NCI-H526 (cell line): ENCODE data around the gene SPNS3.

ENCODE experiments used
- DNase-seq, 2 experiments: peaks; one replicate each; lab custom pipeline; 2025; lab: John Stamatoyannopoulos, UW

SPNS3 gene

DNA sequence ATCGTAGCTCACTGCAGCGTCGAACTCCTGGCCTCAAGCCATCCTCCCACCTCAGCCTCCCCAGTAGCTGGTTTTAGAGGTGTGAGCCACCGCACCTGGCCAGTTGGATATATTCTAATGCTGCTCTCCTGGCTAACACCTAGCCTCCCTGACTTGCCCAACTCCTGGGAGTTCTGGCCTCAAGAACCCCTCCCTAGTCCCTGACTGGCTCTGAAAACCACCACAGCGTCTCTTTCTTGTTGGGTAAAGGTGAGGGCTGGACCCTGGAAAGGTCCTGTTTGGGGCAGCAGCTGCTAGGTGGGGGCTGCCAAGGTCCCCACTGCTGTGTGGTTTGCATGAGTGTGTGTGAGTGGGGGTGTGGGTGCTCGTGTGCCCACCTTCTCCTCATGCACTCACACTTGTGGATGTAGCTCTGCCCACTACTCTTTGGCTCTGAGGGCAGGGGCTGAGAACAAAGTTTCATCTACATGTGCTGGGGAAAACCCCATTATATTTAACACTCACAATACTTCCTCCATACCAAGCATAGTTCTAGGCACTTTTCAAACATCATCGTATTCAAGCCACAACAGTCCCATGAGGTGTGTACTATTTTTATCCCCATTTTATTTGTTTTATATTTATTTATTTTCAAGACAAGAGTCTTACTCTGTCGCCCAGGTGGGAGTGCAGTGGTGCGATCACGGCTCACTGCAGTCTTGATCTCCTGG is 7.1 kb upstream of the SPNS3 start:
- no peak for DNase-seq

- no peak for DNase-seq
Measured at GRCh38 chr17:4427505-4427904, 6.2 kb upstream of the SPNS3 start.

- DNase-seq = no peak
Measured at GRCh38 chr17:4436381-4436780, 2.6 kb downstream of the SPNS3 start.

DNA sequence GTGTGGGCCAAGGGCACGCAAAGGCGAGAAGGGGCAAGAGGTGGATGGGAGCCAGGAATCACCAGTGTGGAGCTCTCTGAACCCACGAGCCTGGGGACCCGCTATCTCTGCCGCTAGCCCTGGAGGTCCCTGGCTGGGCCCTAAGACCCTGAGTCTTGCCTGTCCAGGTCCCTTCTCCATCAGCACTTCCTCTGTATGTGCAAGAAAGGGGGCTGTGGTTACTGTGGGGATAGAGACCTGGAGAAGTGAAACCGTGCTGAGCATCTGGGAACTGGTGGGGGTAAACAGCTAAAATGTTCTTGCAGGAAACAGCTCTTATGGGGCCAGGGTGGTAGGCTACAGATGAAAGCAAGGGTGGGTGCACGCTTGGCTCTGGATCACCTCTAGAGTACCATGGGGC is 3.1 kb downstream of the SPNS3 start:
- no peak for DNase-seq

DNA sequence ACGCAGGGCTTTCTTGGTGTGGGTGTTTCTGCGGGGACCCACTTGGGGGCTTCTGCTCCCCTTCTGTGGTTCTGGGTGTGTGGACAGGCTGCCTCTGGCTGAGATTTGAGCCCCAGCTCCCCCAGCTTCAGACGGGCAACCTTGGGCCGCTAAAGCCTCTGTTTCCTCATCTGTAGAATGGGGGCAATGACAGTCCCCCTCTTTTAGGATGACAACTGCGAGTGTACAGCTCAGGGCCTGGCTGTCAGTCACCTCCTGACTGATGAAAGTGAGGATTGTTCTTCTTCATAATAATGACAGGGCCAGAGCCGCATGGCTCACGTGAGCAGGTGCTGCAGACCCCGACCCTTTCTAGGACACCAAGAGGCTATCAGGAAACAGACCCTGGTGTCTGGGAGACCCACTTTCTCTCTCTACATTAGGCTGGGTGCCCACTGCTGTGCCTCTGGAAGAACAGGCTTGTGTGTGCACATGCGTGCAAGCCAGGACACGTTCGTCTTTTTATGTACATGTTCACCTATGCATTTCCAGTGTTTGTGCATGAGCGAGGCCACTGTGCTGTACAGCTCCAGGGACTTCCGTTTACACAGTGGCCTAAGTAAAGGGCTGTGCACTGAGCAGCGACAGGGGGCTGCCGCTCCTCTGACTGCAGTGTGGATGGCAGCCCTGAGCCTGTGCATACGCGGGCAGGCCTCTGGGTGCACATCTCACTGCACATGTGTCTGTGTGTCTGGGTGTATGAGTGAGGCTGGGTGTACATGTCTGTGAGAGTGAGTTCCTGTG is 4.6 kb downstream of the SPNS3 start:
- peak in 1 of 2 experiments; percentile 20 for DNase-seq

DNA sequence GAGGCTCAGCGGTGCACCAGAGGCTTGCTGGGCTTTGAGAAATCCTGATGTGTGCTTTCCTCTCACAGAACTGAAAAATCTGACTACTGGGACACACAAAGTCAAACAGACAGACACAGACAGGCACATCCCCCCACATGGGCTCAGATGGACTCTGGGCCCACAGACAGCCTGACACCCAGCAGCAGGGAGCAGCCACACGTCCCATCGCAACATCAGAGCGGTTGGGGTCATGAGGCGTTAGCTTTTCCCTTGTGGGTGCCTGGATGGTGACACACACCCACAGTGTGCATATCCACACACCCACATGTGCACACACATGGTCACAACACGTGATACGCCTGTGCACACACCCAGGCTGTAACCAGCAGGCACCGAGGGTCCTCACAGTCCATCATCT is 6.3 kb downstream of the SPNS3 start:
- no peak for DNase-seq

GRCh38 chr17:4440690-4441686 is 7.2 kb downstream of the SPNS3 start:
- DNase-seq = no peak

DNA sequence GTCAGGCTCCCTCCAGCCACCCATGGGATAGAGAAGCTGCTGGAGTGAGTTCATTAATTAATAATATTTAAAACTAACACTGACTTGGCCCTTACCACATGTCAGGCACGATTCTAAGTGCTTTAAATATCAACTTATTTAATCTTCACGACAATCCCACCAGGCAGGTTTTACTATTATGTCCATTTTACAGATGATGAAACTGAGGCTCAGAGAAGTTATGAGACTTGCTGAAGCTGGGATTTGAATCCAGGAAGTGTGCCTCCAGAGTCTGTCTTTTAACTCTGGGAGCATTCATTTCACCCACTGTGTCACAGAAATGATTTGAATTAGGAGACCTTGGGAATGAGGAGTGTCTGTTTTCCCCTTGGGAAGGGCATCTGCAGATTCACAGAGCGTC is 8.8 kb downstream of the SPNS3 start:
- DNase-seq = no peak

- no peak for DNase-seq
Measured at GRCh38 chr17:4443476-4443875, 9.7 kb downstream of the SPNS3 start.

DNA sequence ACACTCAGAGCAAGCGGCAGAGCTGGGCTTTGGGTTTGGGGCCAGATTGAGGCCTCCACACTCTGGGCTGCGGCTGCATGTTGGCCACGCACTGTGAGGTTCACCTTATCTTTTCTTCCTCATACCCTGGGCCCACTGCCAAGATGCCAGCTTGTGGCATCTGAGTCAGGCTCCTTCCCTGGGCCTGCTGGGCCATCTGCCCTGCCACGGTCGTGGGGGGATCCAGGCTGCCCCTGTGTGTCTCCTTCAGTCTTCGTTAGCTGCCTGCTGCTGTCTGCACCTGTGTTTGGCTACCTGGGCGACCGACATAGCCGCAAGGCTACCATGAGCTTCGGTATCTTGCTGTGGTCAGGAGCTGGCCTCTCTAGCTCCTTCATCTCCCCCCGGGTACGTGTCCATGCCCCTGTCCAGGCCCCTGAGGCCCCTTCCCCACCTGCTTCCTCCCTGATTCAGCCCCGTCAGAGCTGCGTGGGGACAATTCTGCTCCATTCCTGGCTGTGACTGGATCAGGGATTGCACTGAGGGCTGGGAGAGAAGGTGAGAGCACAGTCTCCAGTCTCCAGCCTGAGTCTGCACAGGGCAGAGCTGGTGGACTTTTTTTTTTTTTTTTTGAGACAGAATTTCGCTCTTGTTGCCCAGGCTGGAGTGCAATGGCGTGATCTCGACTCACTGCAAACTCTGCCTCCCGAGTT is 11.2 kb downstream of the SPNS3 start:
- no peak for DNase-seq

- no peak for DNase-seq
Measured at GRCh38 chr17:4445731-4446130, 12.0 kb downstream of the SPNS3 start.

DNA sequence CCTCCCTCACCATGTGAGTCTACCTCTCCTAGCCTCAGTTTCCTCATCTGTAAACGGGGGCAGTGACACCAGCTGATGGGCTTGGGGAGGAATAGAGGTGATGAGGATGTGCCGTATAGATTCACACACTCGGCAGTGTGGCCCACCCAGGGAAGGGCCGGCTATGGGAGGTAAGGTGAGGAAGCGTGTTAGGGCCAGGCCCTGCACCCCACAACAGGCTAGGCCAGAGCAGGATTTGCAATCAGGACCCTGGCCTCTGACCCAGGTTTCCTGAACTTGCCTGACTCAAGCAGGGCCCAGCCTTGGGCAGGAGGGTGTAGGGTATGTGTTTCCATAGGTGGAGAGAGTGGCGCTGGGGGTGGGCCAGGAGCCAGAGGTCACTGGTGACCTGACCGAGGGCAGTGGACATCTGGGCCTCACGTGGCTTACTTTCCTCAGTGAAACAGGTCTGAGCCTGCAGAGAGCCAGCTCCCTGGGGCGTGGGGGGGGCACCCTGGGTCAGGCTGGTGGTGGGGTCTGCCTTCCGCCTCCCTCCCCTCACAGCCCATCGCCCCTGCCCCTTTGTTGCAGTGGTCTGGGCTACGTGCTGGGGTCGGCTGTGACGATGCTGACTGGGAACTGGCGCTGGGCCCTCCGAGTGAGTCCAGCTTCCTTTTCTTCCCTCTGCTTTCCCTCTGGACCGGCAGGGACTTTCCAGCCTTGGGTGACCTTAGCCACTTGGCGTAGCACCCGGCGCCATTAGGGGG is 12.8 kb downstream of the SPNS3 start:
- DNase-seq = no peak

DNA sequence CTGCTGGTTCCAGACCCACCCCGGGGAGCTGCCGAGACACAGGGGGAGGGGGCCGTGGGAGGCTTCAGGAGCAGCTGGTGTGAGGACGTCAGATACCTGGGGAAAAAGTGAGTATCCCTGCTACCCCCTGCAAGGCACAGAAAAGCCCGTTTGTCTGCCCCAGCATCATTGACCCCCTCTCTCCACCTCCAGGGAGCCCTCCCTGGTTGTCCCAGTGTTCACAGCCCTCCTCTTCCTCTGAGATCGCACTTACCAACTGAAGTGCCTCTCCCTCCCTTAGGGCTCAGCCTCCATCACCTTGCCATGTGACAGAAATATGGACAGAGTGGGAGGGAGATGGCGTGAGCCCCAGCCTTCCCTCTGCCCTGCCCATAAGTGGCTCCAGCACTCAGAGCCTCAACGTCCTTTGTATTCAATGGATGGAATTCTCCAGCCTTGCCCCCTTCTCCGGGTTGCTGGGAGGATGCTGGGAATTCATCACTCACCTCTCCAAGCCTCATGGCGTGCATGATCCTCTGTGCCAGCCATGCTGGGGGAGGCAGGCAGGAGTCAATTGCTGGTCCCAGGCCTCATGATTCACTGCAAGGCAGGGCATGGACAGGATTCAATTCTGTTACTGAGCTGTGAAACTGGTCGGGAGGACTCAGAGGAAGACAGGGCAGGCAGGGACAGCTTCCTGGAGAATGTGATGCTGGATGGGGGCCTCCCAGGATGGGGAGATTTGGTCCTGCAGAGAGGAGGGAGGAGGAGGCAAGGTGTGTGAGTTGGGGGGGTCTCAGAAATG is 14.6 kb downstream of the SPNS3 start:
- no peak for DNase-seq

GRCh38 chr17:4449736-4450135 is 16.0 kb downstream of the SPNS3 start:
- no peak for DNase-seq

GRCh38 chr17:4450710-4451316 is 17.1 kb downstream of the SPNS3 start:
- DNase-seq = no peak

GRCh38 chr17:4453812-4454591 is 20.3 kb downstream of the SPNS3 start:
- DNase-seq = no peak

DNA sequence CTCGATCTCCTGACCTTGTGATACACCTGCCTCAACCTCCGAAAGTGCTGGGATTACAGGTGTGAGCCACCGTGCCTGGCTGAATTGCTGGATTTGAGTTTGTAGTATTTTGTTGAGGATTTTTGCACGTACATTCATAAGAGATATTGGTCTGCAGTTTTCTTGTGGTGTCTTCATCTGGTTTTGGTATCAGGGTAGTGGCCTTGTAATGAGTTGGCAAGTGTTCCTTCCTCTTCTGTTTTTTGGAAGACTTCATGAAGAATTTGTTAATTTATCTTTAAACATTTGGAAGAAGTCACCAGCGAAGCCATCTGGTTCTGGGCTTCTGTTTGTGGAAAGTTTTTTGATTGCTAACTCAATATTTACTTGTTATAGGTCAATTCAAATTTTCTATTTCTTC is 26.9 kb downstream of the SPNS3 start:
- DNase-seq = no peak

GRCh38 chr17:4463818-4464476 is 30.2 kb downstream of the SPNS3 start:
- no peak for DNase-seq
